Skeletal muscle tissue (tissue), 4 donors: ENCODE measurements around the gene UBASH3B. TPM values are rescaled to one million over a fixed set of nuclear protein-coding genes. Genes with fewer than 3 reads are reported as not detected.
A peak's percentile ranks its signal among the peaks of the same experiment; 100 is the strongest.

ENCODE experiments used
- H3K27ac ChIP-seq: one replicate; pipeline ENCODE4 v1.7.0; 2013; ENCODE audit warnings: mild to moderate bottlenecking, low read depth, low read length, inconsistent platforms
- H3K27me3 ChIP-seq, 3 donors: one replicate each; pipeline ENCODE4 v1.7.0; 2013; ENCODE audit warnings: low read length in 3 of 3; ENCODE audit not compliant: control insufficient read depth in 3 of 3, insufficient read depth in 3 of 3
- H3K36me3 ChIP-seq, 3 donors: one replicate each; pipeline ENCODE4 v1.7.0; 2013; ENCODE audit warnings: low read length in 3 of 3; ENCODE audit not compliant: control insufficient read depth in 3 of 3, insufficient read depth in 3 of 3
- H3K4me1 ChIP-seq, 3 donors: one replicate each; pipeline ENCODE4 v1.7.0; 2013; ENCODE audit warnings: low read length in 3 of 3, mild to moderate bottlenecking in 3 of 3; ENCODE audit not compliant: control insufficient read depth in 3 of 3, insufficient read depth in 3 of 3
- H3K4me3 ChIP-seq, 3 donors: one replicate each; pipeline ENCODE4 v1.7.0; 2013; ENCODE audit warnings: low read length in 3 of 3
- H3K9ac ChIP-seq, 3 donors: one replicate each; pipeline ENCODE4 v1.7.0; 2013; ENCODE audit warnings: low read length in 3 of 3, mild to moderate bottlenecking in 3 of 3, moderate library complexity in 2 of 3, low read depth in 1 of 3
- H3K9me3 ChIP-seq, 3 donors: one replicate each; pipeline ENCODE4 v1.7.0; 2013; ENCODE audit warnings: low read length in 3 of 3; ENCODE audit not compliant: control insufficient read depth in 3 of 3
- total RNA-seq: library from RNA; depleted of rRNA; stranded (reverse); fragments of >200 nt; gene quantifications from one replicate; pipeline ENCODE4 v1.2.3, GENCODE V29; 2014
- donor health status: Osteomylitis.

Gene UBASH3B
- total RNA-seq, 1 donor from 2014 or later = 4.2 TPM

GRCh38 chr11:122746050-122746478 lies 90.5 kb downstream of the UBASH3B start:
- Histone ChIP-seq H3K9ac (no peak overlapping the region), H3K4me3 (no peak overlapping the region), H3K27ac (no peak overlapping the region), H3K36me3 (no peaks in the 10 kb centered on the region), H3K27me3 (no peaks in the 10 kb centered on the region), H3K9me3 (no peaks in the 10 kb centered on the region), H3K4me1 (peaks cover 4 to 20% (median 18%) of the 10 kb centered on the region in 3 donors)

- peaks cover 4 to 15% (median 13%) of the 10 kb centered on the region in 3 donors for H3K4me1 ChIP-seq
- no peak overlapping the region for H3K27ac ChIP-seq
- H3K27me3 ChIP-seq = no peaks in the 10 kb centered on the region
Measured at GRCh38 chr11:122746611-122747244, 91.2 kb downstream of the UBASH3B start.

GRCh38 chr11:122747351-122747781 lies 91.8 kb downstream of the UBASH3B start:
- Histone ChIP-seq H3K4me3 (no peak overlapping the region), H3K27me3 (no peaks in the 10 kb centered on the region), H3K36me3 (no peaks in the 10 kb centered on the region), H3K4me1 (peaks cover 3 to 15% (median 9%) of the 10 kb centered on the region in 3 donors), H3K9ac (no peak overlapping the region), H3K9me3 (no peaks in the 10 kb centered on the region), H3K27ac (no peak overlapping the region)

More at GRCh38 chr11:122746611-122747244, 91.2 kb downstream of the UBASH3B start:
- Histone ChIP-seq H3K9me3 (no peaks in the 10 kb centered on the region), H3K4me3 (no peak overlapping the region), H3K9ac (no peak overlapping the region), H3K36me3 (no peaks in the 10 kb centered on the region)

GRCh38 chr11:122749005-122749687 lies 93.6 kb downstream of the UBASH3B start:
- peaks cover 0 to 13% (median 9%) of the 10 kb centered on the region in 3 donors for H3K4me1 ChIP-seq
- H3K4me3 ChIP-seq = no peak overlapping the region
- H3K9ac ChIP-seq = no peak overlapping the region
- H3K36me3 ChIP-seq = no peaks in the 10 kb centered on the region
- H3K9me3 ChIP-seq = no peaks in the 10 kb centered on the region
- H3K27me3 ChIP-seq = no peaks in the 10 kb centered on the region
- H3K27ac ChIP-seq = no peak overlapping the region

GRCh38 chr11:122750049-122750448 lies 94.5 kb downstream of the UBASH3B start:
- Histone ChIP-seq H3K4me3 (no peak overlapping the region), H3K27ac (no peak overlapping the region), H3K9ac (no peak overlapping the region), H3K9me3 (no peaks in the 10 kb centered on the region), H3K36me3 (no peaks in the 10 kb centered on the region), H3K27me3 (no peaks in the 10 kb centered on the region), H3K4me1 (peaks cover 0 to 10% (median 6%) of the 10 kb centered on the region in 3 donors)

GRCh38 chr11:122751292-122752070 lies 96.0 kb downstream of the UBASH3B start:
- Histone ChIP-seq H3K27me3 (no peaks in the 10 kb centered on the region), H3K27ac (no peak overlapping the region), H3K9ac (no peak overlapping the region), H3K4me1 (peaks cover 0 to 20% (median 6%) of the 10 kb centered on the region in 3 donors), H3K9me3 (no peaks in the 10 kb centered on the region), H3K36me3 (no peaks in the 10 kb centered on the region), H3K4me3 (no peak overlapping the region)

GRCh38 chr11:122754028-122754427 lies 98.5 kb downstream of the UBASH3B start:
- H3K27ac ChIP-seq = no peak overlapping the region
- no peak overlapping the region for H3K9ac ChIP-seq
- peaks cover 0 to 17% (median 2%) of the 10 kb centered on the region in 3 donors for H3K4me1 ChIP-seq
- no peaks in the 10 kb centered on the region for H3K27me3 ChIP-seq
- no peaks in the 10 kb centered on the region for H3K36me3 ChIP-seq
- no peaks in the 10 kb centered on the region for H3K9me3 ChIP-seq
- no peak overlapping the region for H3K4me3 ChIP-seq

GRCh38 chr11:122754553-122755322 lies 99.2 kb downstream of the UBASH3B start:
- Histone ChIP-seq H3K36me3 (no peaks in the 10 kb centered on the region), H3K9me3 (no peaks in the 10 kb centered on the region), H3K4me3 (peak overlapping the region in 1 of 3 donors; percentile 4), H3K9ac (no peak overlapping the region), H3K27ac (no peak overlapping the region), H3K27me3 (peaks cover 0 to 3% (median 0%) of the 10 kb centered on the region in 3 donors), H3K4me1 (peaks cover 0 to 13% (median 0%) of the 10 kb centered on the region in 3 donors)

- Histone ChIP-seq H3K9me3 (no peaks in the 10 kb centered on the region), H3K9ac (no peak overlapping the region), H3K27me3 (peaks cover 0 to 3% (median 0%) of the 10 kb centered on the region in 3 donors), H3K4me3 (no peak overlapping the region), H3K27ac (no peak overlapping the region), H3K4me1 (peaks cover 0 to 13% (median 0%) of the 10 kb centered on the region in 3 donors), H3K36me3 (no peaks in the 10 kb centered on the region)
Measured at GRCh38 chr11:122755409-122755808, 99.9 kb downstream of the UBASH3B start.
